Duodenal mucosa (tissue), 2 donors: Measurements from ENCODE around the gene UBXN11.
"Not testable (repeated sequence)": the region's sequence is repeated elsewhere in the genome, so short reads cannot be mapped to it uniquely, and the experiment has no call there.

Experiments
- H3K27ac ChIP-seq: one replicate; pipeline ENCODE4 v1.7.0; 2013; ENCODE audit warnings: low read depth, low read length
- H3K27me3 ChIP-seq, 2 donors: one replicate each; pipeline ENCODE4 v1.7.0; 2013; ENCODE audit warnings: low read length in 2 of 2, control low read depth in 1 of 2; ENCODE audit not compliant: insufficient read depth in 2 of 2, control insufficient read depth in 1 of 2
- H3K36me3 ChIP-seq, 2 donors: one replicate each; pipeline ENCODE4 v1.7.0; 2013; ENCODE audit warnings: low read length in 2 of 2, control low read depth in 1 of 2; ENCODE audit not compliant: insufficient read depth in 2 of 2, control insufficient read depth in 1 of 2
- H3K4me1 ChIP-seq, 2 donors: one replicate each; pipeline ENCODE4 v1.7.0; 2013; ENCODE audit warnings: low read length in 2 of 2, control low read depth in 1 of 2; ENCODE audit not compliant: insufficient read depth in 2 of 2, control insufficient read depth in 1 of 2
- H3K4me3 ChIP-seq, 2 donors: one replicate each; pipeline ENCODE4 v1.7.0; 2013; ENCODE audit warnings: low read length in 2 of 2, low read depth in 1 of 2
- H3K9ac ChIP-seq, 2 donors: one replicate each; pipeline ENCODE4 v1.7.0; 2013; ENCODE audit warnings: low read length in 2 of 2, low read depth in 1 of 2
- H3K9me3 ChIP-seq, 2 donors: one replicate each; pipeline ENCODE4 v1.7.0; 2013; ENCODE audit warnings: low read length in 2 of 2, control low read depth in 1 of 2; ENCODE audit not compliant: control insufficient read depth in 1 of 2

The UBXN11 gene

DNA sequence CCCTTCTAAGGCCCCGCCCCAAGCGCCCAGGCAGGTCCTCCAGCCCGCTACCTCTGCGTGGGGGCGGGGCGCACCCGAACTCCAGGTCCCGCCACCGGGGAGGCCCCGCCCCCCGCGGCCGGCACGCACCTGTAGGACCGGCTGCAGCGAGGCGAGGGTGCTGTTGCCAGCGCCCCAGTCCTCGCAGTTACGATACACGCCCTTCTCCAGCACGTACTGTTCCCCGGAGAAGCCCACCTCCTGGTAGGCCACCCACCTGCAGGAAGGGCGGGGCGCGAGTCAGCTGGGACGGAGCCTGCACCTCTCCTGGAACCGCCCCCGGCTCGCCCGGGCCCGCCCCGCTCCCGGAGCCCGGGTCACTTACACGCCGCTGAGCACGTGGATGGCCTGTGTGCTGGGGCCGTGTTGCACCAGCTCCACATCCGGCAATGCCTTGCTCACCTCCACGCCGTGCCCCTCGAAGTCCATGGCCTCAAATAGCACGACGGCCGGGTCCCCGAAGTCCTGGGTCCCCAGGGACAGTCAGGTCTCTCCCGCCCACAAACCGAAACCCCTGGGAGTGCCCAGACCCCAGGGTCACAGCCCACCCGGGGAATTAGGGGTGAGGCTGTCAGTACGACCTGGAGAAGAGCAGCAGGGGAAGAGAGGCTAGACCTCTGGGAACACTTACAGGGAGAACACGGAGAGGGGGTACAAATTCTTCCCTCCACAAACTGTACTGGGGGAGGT, 30.2 kb upstream of the UBXN11 start:
- Histone ChIP-seq H3K4me3 (peak overlapping the region; percentile 78 to 87), H3K4me1 (peaks cover 6 to 10% of the 10 kb centered on the region in 2 donors), H3K9me3 (no peaks in the 10 kb centered on the region), H3K36me3 (peaks cover 0 to 3% of the 10 kb centered on the region in 2 donors), H3K9ac (peak overlapping the region in 1 of 2 donors; percentile 18), H3K27ac (no peak overlapping the region), H3K27me3 (no peaks in the 10 kb centered on the region)

- Histone ChIP-seq H3K27ac (no peak overlapping the region), H3K4me3 (peak overlapping the region; percentile 78 to 87), H3K9me3 (no peaks in the 10 kb centered on the region), H3K9ac (peak overlapping the region; percentile 18 to 69), H3K36me3 (peaks cover 3 to 5% of the 10 kb centered on the region in 2 donors), H3K27me3 (no peaks in the 10 kb centered on the region), H3K4me1 (peaks cover 6 to 10% of the 10 kb centered on the region in 2 donors)
These were observed 29.5 kb upstream of the UBXN11 start for GRCh38 chr1:26335774-26336476.

- not testable (repeated sequence) for H3K27me3 ChIP-seq, H3K4me1 ChIP-seq, H3K9me3 ChIP-seq, H3K27ac ChIP-seq, H3K4me3 ChIP-seq, H3K9ac ChIP-seq, H3K36me3 ChIP-seq
These were observed 26.9 kb upstream of the UBXN11 start for GRCh38 chr1:26333312-26333711.

DNA sequence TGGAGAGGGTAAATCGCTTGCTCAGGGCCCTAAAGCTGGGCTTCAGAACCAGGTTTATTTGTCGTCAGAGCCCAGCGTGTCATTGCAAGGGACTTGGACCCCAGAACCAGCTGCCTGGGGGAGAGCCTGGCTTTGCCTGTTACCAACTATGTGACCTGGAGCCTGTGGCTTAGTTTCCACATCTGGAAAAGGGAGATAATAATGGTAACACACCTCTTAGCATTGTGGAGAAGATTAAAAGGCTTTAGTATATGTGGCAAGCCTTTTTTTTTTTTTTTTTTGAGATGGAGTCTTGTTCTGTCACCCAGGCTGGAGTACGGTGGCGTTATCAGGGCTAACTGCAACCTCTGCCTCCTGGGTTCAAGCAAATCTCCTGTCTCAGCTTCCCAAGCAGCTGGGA, 23.8 kb upstream of the UBXN11 start:
- H3K9me3 ChIP-seq = no peaks in the 10 kb centered on the region
- H3K4me1 ChIP-seq = no peaks in the 10 kb centered on the region
- no peak overlapping the region for H3K4me3 ChIP-seq
- no peak overlapping the region for H3K27ac ChIP-seq
- peaks cover 0 to 5% of the 10 kb centered on the region in 2 donors for H3K36me3 ChIP-seq
- no peaks in the 10 kb centered on the region for H3K27me3 ChIP-seq
- no peak overlapping the region for H3K9ac ChIP-seq

- H3K9ac ChIP-seq = not testable (repeated sequence)
These were observed 22.9 kb upstream of the UBXN11 start for GRCh38 chr1:26329380-26329779.

GRCh38 chr1:26328597-26328996, 22.2 kb upstream of the UBXN11 start:
- H3K4me3 ChIP-seq = no peak overlapping the region
- H3K4me1 ChIP-seq = no peaks in the 10 kb centered on the region
- H3K36me3 ChIP-seq = peaks cover 0 to 5% of the 10 kb centered on the region in 2 donors
- no peaks in the 10 kb centered on the region for H3K9me3 ChIP-seq
- no peak overlapping the region for H3K9ac ChIP-seq
- no peak overlapping the region for H3K27ac ChIP-seq
- no peaks in the 10 kb centered on the region for H3K27me3 ChIP-seq

More at GRCh38 chr1:26329380-26329779, 22.9 kb upstream of the UBXN11 start:
- H3K27ac ChIP-seq, H3K36me3 ChIP-seq, H3K27me3 ChIP-seq, H3K4me1 ChIP-seq, H3K9me3 ChIP-seq, H3K4me3 ChIP-seq: not testable (repeated sequence)

DNA sequence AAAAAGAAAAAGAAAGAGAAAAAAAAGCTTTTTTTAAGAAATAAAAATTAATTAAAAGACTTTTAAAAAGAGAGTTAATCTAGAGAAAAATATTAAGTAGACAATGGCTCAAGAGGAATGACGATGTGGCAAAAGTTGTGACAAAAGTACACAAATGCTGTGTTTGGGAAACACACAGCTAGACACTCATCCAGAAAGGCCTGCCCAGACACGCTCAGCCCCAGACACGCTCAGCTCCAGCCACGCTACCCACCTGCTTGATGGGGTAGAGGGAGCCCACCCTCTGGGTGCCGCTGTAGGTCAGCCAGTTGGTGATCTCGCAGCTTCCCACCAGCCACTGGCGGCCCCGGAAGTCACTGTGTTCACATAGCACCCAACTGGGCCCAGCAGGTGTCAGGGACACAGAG, 21.5 kb upstream of the UBXN11 start:
- H3K27ac ChIP-seq = no peak overlapping the region
- H3K9me3 ChIP-seq = no peaks in the 10 kb centered on the region
- H3K9ac ChIP-seq = no peak overlapping the region
- peaks cover 0 to 5% of the 10 kb centered on the region in 2 donors for H3K36me3 ChIP-seq
- no peaks in the 10 kb centered on the region for H3K27me3 ChIP-seq
- no peaks in the 10 kb centered on the region for H3K4me1 ChIP-seq
- H3K4me3 ChIP-seq = no peak overlapping the region

DNA sequence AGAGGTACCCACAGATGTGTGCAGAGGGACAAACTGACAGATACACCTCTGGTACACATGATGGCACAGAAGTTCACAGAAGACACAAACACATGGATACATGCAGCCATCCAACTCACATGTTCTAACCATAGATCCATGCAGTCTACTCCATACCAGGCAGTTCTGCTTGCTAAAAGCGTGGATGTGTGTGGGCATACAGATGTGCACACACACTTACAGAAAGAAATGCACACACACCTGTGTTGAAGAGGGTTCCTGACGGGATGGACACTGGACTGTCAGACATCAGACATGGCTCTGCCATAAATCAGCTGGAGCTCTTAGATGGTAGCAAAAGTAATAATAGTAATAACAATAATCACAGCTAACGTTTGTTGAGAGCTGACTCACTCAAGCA, 18.1 kb upstream of the UBXN11 start:
- no peak overlapping the region for H3K4me3 ChIP-seq
- peaks cover 5 to 15% of the 10 kb centered on the region in 2 donors for H3K4me1 ChIP-seq
- no peak overlapping the region for H3K9ac ChIP-seq
- peaks cover 0 to 4% of the 10 kb centered on the region in 2 donors for H3K27me3 ChIP-seq
- H3K9me3 ChIP-seq = no peaks in the 10 kb centered on the region
- H3K27ac ChIP-seq = no peak overlapping the region
- no peaks in the 10 kb centered on the region for H3K36me3 ChIP-seq

DNA sequence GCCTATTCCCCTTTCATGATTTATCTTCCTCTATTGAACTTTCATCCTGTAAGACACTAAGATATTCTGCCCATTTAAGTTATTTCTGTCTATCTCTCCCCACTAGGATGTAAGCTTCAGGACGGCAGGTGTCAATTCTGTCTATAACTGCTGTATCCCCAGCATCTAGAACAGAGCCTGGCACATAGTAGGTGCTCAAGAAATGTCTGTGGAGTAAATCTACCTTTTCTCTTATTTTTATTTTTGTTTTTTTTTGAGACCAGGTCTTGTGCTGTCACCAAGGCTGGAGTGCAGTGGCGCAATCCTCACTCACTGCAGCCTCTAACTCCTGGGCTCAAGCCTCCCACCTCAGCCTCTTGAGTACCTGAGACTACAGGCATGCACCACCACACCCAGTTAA, 16.9 kb upstream of the UBXN11 start:
- no peaks in the 10 kb centered on the region for H3K9me3 ChIP-seq

DNA sequence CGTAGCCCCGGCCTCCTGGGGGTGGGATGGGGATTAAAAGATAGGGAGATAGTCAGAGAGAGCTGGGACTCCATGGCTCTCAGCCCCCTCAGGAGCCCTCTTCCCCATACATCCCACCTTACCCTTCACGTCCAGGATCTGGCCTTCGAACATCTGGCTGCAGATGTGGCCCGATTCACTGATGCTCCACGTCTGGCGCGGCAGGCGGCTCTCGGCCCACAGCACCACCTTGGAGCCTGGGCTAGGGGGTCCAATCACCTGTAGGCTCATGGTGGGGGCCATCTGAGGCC, 15.6 kb upstream of the UBXN11 start:
- H3K27ac ChIP-seq = no peak overlapping the region
- no peaks in the 10 kb centered on the region for H3K36me3 ChIP-seq
- H3K9me3 ChIP-seq = no peaks in the 10 kb centered on the region
- peaks cover 5 to 19% of the 10 kb centered on the region in 2 donors for H3K4me1 ChIP-seq
- H3K27me3 ChIP-seq = peaks cover 0 to 4% of the 10 kb centered on the region in 2 donors
- H3K9ac ChIP-seq = peak overlapping the region in 1 of 2 donors; percentile 28
- H3K4me3 ChIP-seq = no peak overlapping the region

More for the DNA sequence above, 16.9 kb upstream of the UBXN11 start:
- H3K36me3 ChIP-seq = no peaks in the 10 kb centered on the region
- H3K9ac ChIP-seq = no peak overlapping the region
- no peak overlapping the region for H3K4me3 ChIP-seq
- no peak overlapping the region for H3K27ac ChIP-seq
- peaks cover 0 to 4% of the 10 kb centered on the region in 2 donors for H3K27me3 ChIP-seq
- peaks cover 5 to 18% of the 10 kb centered on the region in 2 donors for H3K4me1 ChIP-seq
